ENCODE measurements around the gene MMP27. TPM values are rescaled to one million over a fixed set of nuclear protein-coding genes. Genes with fewer than 3 reads are reported as not detected.
A peak's percentile ranks its signal among the peaks of the same experiment; 100 is the strongest.
"Not testable (repeated sequence)": the region's sequence is repeated elsewhere in the genome, so short reads cannot be mapped to it uniquely, and the experiment has no call there.

MMP27 gene
- total and polyA plus RNA-seq, 7 donors: 0.06 to 0.08 TPM; not detected in 5

DNA sequence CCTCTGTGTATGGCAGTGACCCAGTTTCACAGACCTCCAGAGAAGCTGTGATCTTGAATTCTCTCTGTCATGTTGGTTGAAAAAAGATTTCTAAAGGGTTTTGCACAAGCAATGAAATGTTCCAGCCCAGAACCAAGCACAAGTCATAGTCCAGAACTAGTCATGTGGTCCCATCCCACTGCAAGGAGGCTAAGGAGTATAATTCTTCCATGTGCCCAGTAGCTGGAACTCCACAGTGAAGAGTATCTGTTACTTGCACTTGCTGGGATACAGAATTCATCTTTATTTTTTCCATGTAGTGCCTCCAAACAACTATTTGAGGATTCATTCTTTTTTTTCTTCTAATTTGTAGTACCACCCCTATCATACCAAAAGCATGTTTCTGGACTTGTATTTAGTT lies 29.1 kb upstream of the MMP27 start:
- ATAC-seq (no peak), DNase-seq (no peak)
- no peak overlapping the region for H3K4me3 ChIP-seq
- H3K9me3 ChIP-seq: peaks cover 5% of the 10 kb centered on the region
- no peaks in the 10 kb centered on the region for H3K36me3 ChIP-seq (ENCODE audit: insufficient read depth in 1 of 2, low read depth in 1 of 2)
- intact Hi-C loops (cut with DNase I): loop anchor here in 1 of 2 donors (10.0 kb wide), 1 partner anchor 210 kb away; no protein-coding TSS in a partner anchor
- no peak overlapping the region for H3K27ac ChIP-seq
- H3K27me3 ChIP-seq (ENCODE audit: insufficient read depth in 3 of 3, low read length in 2 of 3): no peaks in the 10 kb centered on the region
- TF ChIP-seq CTCF (IDR thresholded peaks at IDR 0.05): no peak
- no peaks in the 10 kb centered on the region for H3K4me1 ChIP-seq

DNA sequence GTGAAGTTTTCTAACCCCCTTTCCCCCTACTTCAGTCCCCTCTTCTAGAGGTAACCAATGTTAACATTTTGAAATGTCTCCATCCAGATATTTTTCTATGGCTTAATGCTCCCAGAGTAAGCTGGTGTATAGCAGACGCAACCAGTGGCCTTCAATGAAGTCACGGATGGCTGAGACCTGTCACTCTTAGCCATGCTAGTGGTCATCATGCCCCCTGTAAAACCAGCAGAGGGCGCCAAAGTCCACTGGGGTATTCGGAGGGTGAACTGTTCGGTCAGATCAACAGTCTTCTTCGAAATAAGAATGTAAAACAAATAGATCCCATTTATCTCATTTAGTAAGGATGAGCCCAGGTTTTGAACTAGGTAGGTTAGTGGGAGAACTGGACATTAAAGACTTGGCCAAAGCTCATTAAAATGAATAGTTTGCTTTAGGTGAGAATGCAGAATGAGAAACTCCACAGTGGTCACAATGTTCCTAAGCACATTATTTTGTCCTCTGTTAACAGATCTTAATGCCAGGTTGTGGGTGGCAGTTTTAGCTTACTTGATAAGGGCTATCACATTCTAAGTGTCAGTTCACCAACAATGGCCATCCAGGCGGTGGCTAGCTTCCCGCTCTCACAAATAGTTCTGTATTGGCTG lies 27.8 kb upstream of the MMP27 start:
- WGBS, 3 donors: 46 to 55% (median 54%) methylated on average over 8 of the region's 8 CpGs
- H3K27me3 ChIP-seq (ENCODE audit: insufficient read depth in 3 of 3, low read length in 2 of 3): no peaks in the 10 kb centered on the region
- peak; percentile 49 for TF ChIP-seq CTCF (IDR thresholded peaks at IDR 0.05)
- ATAC-seq (no peak), DNase-seq (peak in 1 of 2 donors; percentile 15)
- H3K4me1 ChIP-seq: no peaks in the 10 kb centered on the region
- no peaks in the 10 kb centered on the region for H3K9me3 ChIP-seq
- no peaks in the 10 kb centered on the region for H3K36me3 ChIP-seq (ENCODE audit: insufficient read depth in 1 of 2, low read depth in 1 of 2)
- intact Hi-C loops (cut with DNase I): loop anchor here in 1 of 2 donors (10.0 kb wide), 1 partner anchor 211 kb away; no protein-coding TSS in a partner anchor
- H3K27ac ChIP-seq: no peak overlapping the region
- H3K4me3 ChIP-seq: no peak overlapping the region

- 51 to 63% (median 62%) methylated on average over 8 of the region's 8 CpGs for WGBS, 3 donors
- H3K4me1 ChIP-seq; H3K9me3 ChIP-seq; H3K27ac ChIP-seq; H3K4me3 ChIP-seq; DNase-seq; H3K36me3 ChIP-seq (ENCODE audit: insufficient read depth in 1 of 2, low read depth in 1 of 2); H3K27me3 ChIP-seq (ENCODE audit: insufficient read depth in 3 of 3, low read length in 2 of 3); ATAC-seq: not testable (repeated sequence)
- intact Hi-C loops (cut with DNase I): loop anchor here in 1 of 2 donors (10.0 kb wide), 1 partner anchor 214 kb away; no protein-coding TSS in a partner anchor
These were observed 25.4 kb upstream of the MMP27 start for GRCh38 chr11:102730944-102731343.

DNA sequence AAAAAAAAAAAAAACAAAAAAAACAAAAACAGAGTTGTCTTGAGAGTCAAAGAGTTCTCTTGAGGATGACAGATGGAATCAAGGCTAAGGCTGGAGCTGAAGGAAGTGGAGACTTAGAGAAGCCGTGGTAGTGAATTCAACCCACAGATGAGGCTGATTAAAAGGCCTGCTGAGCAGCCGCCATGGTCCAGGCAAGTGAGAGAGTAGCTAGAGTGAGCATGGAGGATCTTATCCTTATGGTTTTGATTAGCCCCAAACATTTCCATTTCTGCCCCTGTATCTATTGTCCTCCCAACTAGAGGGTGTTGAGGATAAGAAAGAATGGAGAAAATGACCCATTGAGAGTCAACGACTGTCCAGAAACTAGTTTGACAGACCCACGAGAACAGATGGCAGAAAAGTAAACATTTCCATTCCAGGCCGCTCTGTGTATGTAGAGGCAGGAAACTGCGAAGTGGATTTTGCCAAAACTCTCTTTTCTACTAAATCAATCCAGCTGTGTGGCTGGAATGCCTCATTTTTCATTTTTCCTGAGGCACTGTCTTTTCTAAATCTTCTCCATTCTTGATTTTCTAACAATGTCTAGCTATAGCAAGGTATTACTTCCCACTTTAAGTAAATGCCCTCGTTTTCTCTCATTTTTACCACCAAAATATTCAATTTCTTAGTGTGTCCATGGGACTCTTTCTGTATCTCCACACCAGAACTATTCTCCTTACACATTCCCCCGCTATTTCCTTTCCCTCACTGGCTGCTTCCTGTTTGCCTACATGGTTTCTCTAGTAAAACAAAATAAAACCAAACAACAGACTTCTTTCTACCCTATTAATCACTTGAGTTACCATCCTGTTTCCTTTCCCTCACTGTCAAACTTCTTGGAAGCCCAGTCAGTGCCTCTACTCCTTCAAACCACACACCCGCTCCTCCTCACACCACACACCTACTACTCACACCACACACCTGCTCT lies 24.6 kb upstream of the MMP27 start:
- TF ChIP-seq CTCF (IDR thresholded peaks at IDR 0.05): no peak
- Histone ChIP-seq H3K27ac (no peak overlapping the region), H3K4me1 (no peaks in the 10 kb centered on the region), H3K36me3 (ENCODE audit: insufficient read depth in 1 of 2, low read depth in 1 of 2) (no peaks in the 10 kb centered on the region), H3K27me3 (ENCODE audit: insufficient read depth in 3 of 3, low read length in 2 of 3) (no peaks in the 10 kb centered on the region), H3K9me3 (no peaks in the 10 kb centered on the region), H3K4me3 (no peak overlapping the region)
- intact Hi-C loops (cut with DNase I): loop anchor here in 1 of 2 donors (10.0 kb wide), 1 partner anchor 215 kb away; no protein-coding TSS in a partner anchor
- DNase-seq (no peak), ATAC-seq (no peak)
- 55 to 63% (median 58%) methylated on average over 9 of the region's 9 CpGs for WGBS, 3 donors

GRCh38 chr11:102727890-102728289 lies 22.3 kb upstream of the MMP27 start:
- DNase-seq: no peak
- intact Hi-C loops (cut with DNase I): no loop called here
- no peak for TF ChIP-seq CTCF (IDR thresholded peaks at IDR 0.05)
- Histone ChIP-seq H3K4me1 (no peaks in the 10 kb centered on the region), H3K9me3 (no peaks in the 10 kb centered on the region), H3K27ac (no peak overlapping the region), H3K27me3 (ENCODE audit: insufficient read depth in 3 of 3, low read length in 2 of 3) (no peaks in the 10 kb centered on the region), H3K4me3 (no peak overlapping the region), H3K36me3 (ENCODE audit: insufficient read depth in 1 of 2, low read depth in 1 of 2) (no peaks in the 10 kb centered on the region)
- no peak for ATAC-seq
- 78 to 80% (median 80%) methylated on average over 2 of the region's 2 CpGs for WGBS, 3 donors
